ENCODE measurements around the gene EIF4H.
"Not testable (repeated sequence)": the region's sequence is repeated elsewhere in the genome, so short reads cannot be mapped to it uniquely, and the experiment has no call there.

The EIF4H gene

DNA sequence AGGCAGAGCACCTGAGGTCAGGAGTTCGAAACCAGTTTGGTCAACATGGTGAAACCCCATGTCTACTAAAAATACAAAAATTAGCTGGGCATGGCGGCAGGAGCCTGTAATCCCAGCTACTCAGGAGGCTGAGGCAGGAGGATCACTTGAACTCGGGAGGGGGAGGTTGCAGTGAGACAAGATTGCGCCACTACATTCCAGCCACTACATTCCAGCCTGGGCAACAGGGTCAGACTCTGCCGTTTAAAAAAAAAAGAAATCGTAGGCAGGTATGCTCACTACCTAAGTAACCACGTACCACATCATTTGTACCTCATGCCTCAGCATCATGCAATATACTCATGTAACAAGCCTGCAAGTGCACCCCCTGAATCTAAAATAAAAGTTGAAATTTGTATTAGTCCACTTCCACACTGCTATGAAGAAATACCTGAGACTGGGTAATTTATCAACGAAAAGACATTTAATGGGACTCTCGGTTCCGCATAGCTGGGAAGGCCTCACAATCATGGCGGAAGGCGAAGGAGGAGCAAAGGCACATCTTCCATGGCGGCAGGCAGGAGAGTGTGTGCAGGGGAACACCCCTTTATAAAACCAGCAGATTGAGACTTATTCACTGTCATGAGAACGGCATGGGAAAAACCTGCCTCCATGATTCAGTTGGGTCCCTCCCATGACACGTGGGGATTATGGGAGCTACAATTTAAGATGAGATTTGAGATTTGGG is 8.1 kb upstream of the EIF4H start:
- Histone ChIP-seq H3K9ac (ENCODE audit: insufficient read length) (no peak overlapping the region), H3K4me3 (no peak overlapping the region)

DNA sequence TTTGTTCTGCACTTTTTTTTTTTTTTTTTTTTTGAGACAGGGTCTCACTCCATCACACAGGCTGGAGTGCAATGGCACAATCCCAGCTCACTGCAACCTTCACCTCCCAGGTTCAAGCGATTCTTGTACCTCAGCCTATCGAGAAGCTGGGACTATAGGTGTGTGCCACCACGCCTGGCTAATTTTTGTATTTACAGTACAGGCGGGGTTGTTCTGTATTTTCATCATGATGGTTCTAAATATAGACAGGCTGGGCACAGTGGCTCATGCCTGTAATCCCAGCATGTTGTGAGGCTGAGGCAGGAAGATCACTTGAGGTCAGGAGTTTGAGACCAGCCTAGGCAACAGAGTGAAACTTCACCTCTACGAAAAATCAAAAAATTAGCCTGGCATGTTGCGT is 6.8 kb upstream of the EIF4H start:
- DNase-seq (ENCODE audit: low read depth, low spot score); H3K9me3 ChIP-seq (ENCODE audit: low read depth, low read length); H3K4me3 ChIP-seq; H3K9ac ChIP-seq (ENCODE audit: insufficient read length); H3K27ac ChIP-seq; H3K36me3 ChIP-seq (ENCODE audit: insufficient read depth, low read length): not testable (repeated sequence)

More for the DNA sequence above, 8.1 kb upstream of the EIF4H start:
- TF ChIP-seq EZH2 (IDR thresholded peaks at IDR 0.05) (no peak), FOXP2 (optimal IDR thresholded peaks at IDR 0.05; ENCODE audit: control extremely low read depth, extremely low read length, insufficient read depth) (no peak)
- no peak for DNase-seq (ENCODE audit: low read depth, low spot score)
- no peaks in the 10 kb centered on the region for H3K9me3 ChIP-seq (ENCODE audit: low read depth, low read length)
- no peak overlapping the region for H3K27ac ChIP-seq
- no peaks in the 10 kb centered on the region for H3K36me3 ChIP-seq (ENCODE audit: insufficient read depth, low read length)

GRCh38 chr7:74173074-74173473 is 1.1 kb upstream of the EIF4H start:
- no peak overlapping the region for H3K27ac ChIP-seq
- DNase-seq (ENCODE audit: low read depth, low spot score) = no peak
- H3K36me3 ChIP-seq (ENCODE audit: insufficient read depth, low read length) = peaks cover 25% of the 10 kb centered on the region
- H3K9ac ChIP-seq (ENCODE audit: insufficient read length) = peak overlapping the region; percentile 97
- no peak for TF ChIP-seq FOXP2 (optimal IDR thresholded peaks at IDR 0.05; ENCODE audit: control extremely low read depth, extremely low read length, insufficient read depth)
- no peak for TF ChIP-seq EZH2 (IDR thresholded peaks at IDR 0.05)
- no peak for TF ChIP-seq POLR2AphosphoS5 (IDR thresholded peaks at IDR 0.05; ENCODE audit: borderline replicate concordance, low read depth, low read length)
- no peaks in the 10 kb centered on the region for H3K9me3 ChIP-seq (ENCODE audit: low read depth, low read length)
- peak overlapping the region; percentile 94 for H3K4me3 ChIP-seq

- Histone ChIP-seq H3K9me3 (ENCODE audit: low read depth, low read length) (no peaks in the 10 kb centered on the region), H3K36me3 (ENCODE audit: insufficient read depth, low read length) (peaks cover 28% of the 10 kb centered on the region), H3K9ac (ENCODE audit: insufficient read length) (peak overlapping the region; percentile 97), H3K27ac (peak overlapping the region; percentile 81; the same call in 1 of the 2 replicates), H3K4me3 (peak overlapping the region; percentile 94)
- no peak for DNase-seq (ENCODE audit: low read depth, low spot score)
- TF ChIP-seq FOXP2 (optimal IDR thresholded peaks at IDR 0.05; ENCODE audit: control extremely low read depth, extremely low read length, insufficient read depth) (no peak), EZH2 (IDR thresholded peaks at IDR 0.05) (no peak), POLR2AphosphoS5 (IDR thresholded peaks at IDR 0.05; ENCODE audit: borderline replicate concordance, low read depth, low read length) (no peak)
These were observed 678 bp upstream of the EIF4H start for GRCh38 chr7:74173491-74173865.

GRCh38 chr7:74174606-74175082 is 488 bp downstream of the EIF4H start:
- Histone ChIP-seq H3K4me3 (peak overlapping the region; percentile 94), H3K27ac (peak overlapping the region; percentile 91), H3K36me3 (ENCODE audit: insufficient read depth, low read length) (peaks cover 39% of the 10 kb centered on the region), H3K9me3 (ENCODE audit: low read depth, low read length) (no peaks in the 10 kb centered on the region), H3K9ac (ENCODE audit: insufficient read length) (peak overlapping the region; percentile 97)
- TF ChIP-seq POLR2AphosphoS5 (IDR thresholded peaks at IDR 0.05; ENCODE audit: borderline replicate concordance, low read depth, low read length) (no peak; the same call in 1 of the 2 replicates), FOXP2 (optimal IDR thresholded peaks at IDR 0.05; ENCODE audit: control extremely low read depth, extremely low read length, insufficient read depth) (no peak), EZH2 (IDR thresholded peaks at IDR 0.05) (no peak)
- DNase-seq (ENCODE audit: low read depth, low spot score) = no peak

- TF ChIP-seq EZH2 (IDR thresholded peaks at IDR 0.05) = no peak
- no peak for TF ChIP-seq POLR2AphosphoS5 (IDR thresholded peaks at IDR 0.05; ENCODE audit: borderline replicate concordance, low read depth, low read length)
- TF ChIP-seq FOXP2 (optimal IDR thresholded peaks at IDR 0.05; ENCODE audit: control extremely low read depth, extremely low read length, insufficient read depth) = no peak
- H3K9ac ChIP-seq (ENCODE audit: insufficient read length) = peak overlapping the region; percentile 97
- H3K36me3 ChIP-seq (ENCODE audit: insufficient read depth, low read length) = peaks cover 46% of the 10 kb centered on the region
- H3K27ac ChIP-seq = no peak overlapping the region
- H3K9me3 ChIP-seq (ENCODE audit: low read depth, low read length) = no peaks in the 10 kb centered on the region
- H3K4me3 ChIP-seq = peak overlapping the region; percentile 94
- DNase-seq (ENCODE audit: low read depth, low spot score) = no peak
These were observed 1.2 kb downstream of the EIF4H start for GRCh38 chr7:74175340-74175739.

GRCh38 chr7:74176555-74176954 is 2.4 kb downstream of the EIF4H start:
- H3K9me3 ChIP-seq (ENCODE audit: low read depth, low read length) = no peaks in the 10 kb centered on the region
- peaks cover 54% of the 10 kb centered on the region for H3K36me3 ChIP-seq (ENCODE audit: insufficient read depth, low read length)
- H3K9ac ChIP-seq (ENCODE audit: insufficient read length) = no peak overlapping the region
- peak overlapping the region; percentile 94 for H3K4me3 ChIP-seq
- DNase-seq (ENCODE audit: low read depth, low spot score) = no peak
- H3K27ac ChIP-seq = no peak overlapping the region
- no peak for TF ChIP-seq FOXP2 (optimal IDR thresholded peaks at IDR 0.05; ENCODE audit: control extremely low read depth, extremely low read length, insufficient read depth)
- TF ChIP-seq POLR2AphosphoS5 (IDR thresholded peaks at IDR 0.05; ENCODE audit: borderline replicate concordance, low read depth, low read length) = no peak
- no peak for TF ChIP-seq EZH2 (IDR thresholded peaks at IDR 0.05)

DNA sequence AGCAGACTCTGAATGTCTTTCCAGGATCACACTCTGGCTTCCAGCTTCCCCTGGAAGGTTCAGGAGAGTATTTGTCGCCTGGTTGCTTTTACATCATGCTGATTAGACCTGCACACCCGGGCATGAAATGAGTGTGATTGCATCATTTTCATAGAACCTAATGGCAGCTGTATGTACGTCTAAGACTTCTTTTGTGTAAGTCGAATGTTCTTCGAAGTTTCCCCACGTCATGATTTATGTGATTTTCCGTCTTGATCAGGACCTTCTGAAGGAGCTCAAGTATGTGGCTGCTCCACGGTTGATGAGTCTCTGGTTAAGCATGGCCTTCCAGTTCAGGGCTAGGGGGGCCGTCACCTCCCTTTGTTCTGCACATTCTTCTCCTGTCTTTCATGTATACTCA is 4.5 kb downstream of the EIF4H start:
- Histone ChIP-seq H3K4me3 (no peak overlapping the region), H3K36me3 (ENCODE audit: insufficient read depth, low read length) (peaks cover 72% of the 10 kb centered on the region), H3K9me3 (ENCODE audit: low read depth, low read length) (no peaks in the 10 kb centered on the region), H3K27ac (peak overlapping the region; percentile 74), H3K9ac (ENCODE audit: insufficient read length) (no peak overlapping the region)
- TF ChIP-seq FOXP2 (optimal IDR thresholded peaks at IDR 0.05; ENCODE audit: control extremely low read depth, extremely low read length, insufficient read depth) (no peak), POLR2AphosphoS5 (IDR thresholded peaks at IDR 0.05; ENCODE audit: borderline replicate concordance, low read depth, low read length) (no peak), EZH2 (IDR thresholded peaks at IDR 0.05) (no peak)
- no peak for DNase-seq (ENCODE audit: low read depth, low spot score)

Data from SK-N-MC (cell line).